IMR-90 (cell line): Measurements from ENCODE around the gene SNX33. TPM values are rescaled to one million over a fixed set of nuclear protein-coding genes. Genes with fewer than 3 reads are reported as not detected.

ENCODE experiments used
- ATAC-seq: fragments of 200-7000 bp; cut with Tn5 transposase; 2 replicates; pipeline ENCODE4 v1.9.1; 2020; ENCODE audit warnings: low read depth, mild to moderate bottlenecking, moderate library complexity
- BruUV-seq: library from RNA; stranded (reverse); fragments of 400-500 nt; replicated peaks from 2 replicates; lab custom pipeline; 2021; lab: Mats Ljungman, UMichigan
- CTCF ChIA-PET: fragments of 300-600 bp; formaldehyde crosslinking; extraction: SDS; loops from one replicate; lab custom pipeline; 2021; ENCODE audit warnings: antibody characterized with exemption; lab: Yijun Ruan, JAX
- POLR2A ChIA-PET: fragments of 300-600 bp; sonication (Branson Sonifier 250); formaldehyde crosslinking; loops from one replicate; lab custom pipeline; 2022; ENCODE audit warnings: antibody characterized with exemption; ENCODE audit not compliant: unreplicated experiment; lab: Charles Lee
- DNase-seq: peaks from one replicate; pipeline ENCODE4 v3.0.0; 2013
- H2AFZ ChIP-seq: replicated peaks from 2 replicates; pipeline ENCODE3; 2013; ENCODE audit warnings: low read length, mild to moderate bottlenecking; ENCODE audit not compliant: poor library complexity
- H2AK5ac ChIP-seq: 2 replicates; pipeline ENCODE4 v1.6.1; 2013; ENCODE audit warnings: low read depth, low read length, inconsistent platforms
- H2AK9ac ChIP-seq: replicated peaks from 2 replicates; pipeline ENCODE3; 2013; ENCODE audit warnings: mild to moderate bottlenecking, low read depth, low read length, moderate library complexity; ENCODE audit not compliant: poor library complexity
- H2BK120ac ChIP-seq: 2 replicates; pipeline ENCODE4 v1.6.1; 2013; ENCODE audit warnings: low read depth, low read length, inconsistent platforms
- H2BK15ac ChIP-seq: 3 replicates; pipeline ENCODE4 v1.6.1; 2013; ENCODE audit warnings: low read depth, low read length, inconsistent platforms
- H2BK20ac ChIP-seq: 2 replicates; pipeline ENCODE4 v1.6.1; 2013; ENCODE audit warnings: low read depth, mild to moderate bottlenecking, inconsistent platforms, low read length, moderate library complexity
- H2BK5ac ChIP-seq: 2 replicates; pipeline ENCODE4 v1.6.1; 2013; ENCODE audit warnings: mild to moderate bottlenecking, low read depth, low read length, inconsistent platforms; ENCODE audit not compliant: poor library complexity, severe bottlenecking
- H3K14ac ChIP-seq: replicated peaks from 2 replicates; pipeline ENCODE4 v1.6.1; 2013; ENCODE audit warnings: low read depth, low read length, inconsistent platforms
- H3K18ac ChIP-seq: 2 replicates; pipeline ENCODE4 v1.6.1; 2013; ENCODE audit warnings: low read depth, low read length, control low read depth
- H3K23ac ChIP-seq: 2 replicates; pipeline ENCODE4 v1.6.1; 2013; ENCODE audit warnings: low read depth, low read length, inconsistent platforms
- H3K27ac ChIP-seq: 2 replicates; pipeline ENCODE4 v1.5.1; 2013; ENCODE audit warnings: mild to moderate bottlenecking, control low read depth, low read length; ENCODE audit not compliant: insufficient read depth
- H3K27me3 ChIP-seq: 2 replicates; pipeline ENCODE4 v1.6.1; 2013; ENCODE audit warnings: low read length; ENCODE audit not compliant: control insufficient read depth, insufficient read depth
- H3K36me3 ChIP-seq: 2 replicates; pipeline ENCODE4 v1.6.1; 2013; ENCODE audit warnings: low read length, mixed read lengths; ENCODE audit not compliant: control insufficient read depth, insufficient read depth
- H3K4ac ChIP-seq: 2 replicates; pipeline ENCODE4 v1.6.1; 2013; ENCODE audit warnings: low read depth, low read length, inconsistent platforms
- H3K4me1 ChIP-seq: 2 replicates; pipeline ENCODE4 v1.6.1; 2013; ENCODE audit warnings: low read length, mixed read lengths; ENCODE audit not compliant: control insufficient read depth, insufficient read depth
- H3K4me2 ChIP-seq: 2 replicates; pipeline ENCODE4 v1.6.1; 2013; ENCODE audit warnings: low read depth, mild to moderate bottlenecking, control low read depth, low read length, moderate library complexity
- H3K4me3 ChIP-seq: 2 replicates; pipeline ENCODE4 v1.5.1; 2013; ENCODE audit warnings: low read depth, mild to moderate bottlenecking, control low read depth, low read length, moderate library complexity; ENCODE audit not compliant: insufficient read depth
- H3K56ac ChIP-seq: 2 replicates; pipeline ENCODE4 v1.6.1; 2013; ENCODE audit warnings: low read length, inconsistent platforms; ENCODE audit not compliant: insufficient read depth; ENCODE audit errors: extremely low read depth
- H3K79me1 ChIP-seq, 2 experiments: 2 replicates each; pipeline ENCODE4 v1.6.1; 2013; ENCODE audit warnings: low read length in 2 of 2, inconsistent platforms in 1 of 2, low read depth in 1 of 2
- H3K9ac ChIP-seq: 2 replicates; pipeline ENCODE4 v1.6.1; 2013; ENCODE audit warnings: low read depth, low read length, control low read depth
- H3K9me1 ChIP-seq: 2 replicates; pipeline ENCODE4 v1.6.1; 2013; ENCODE audit warnings: low read length, inconsistent platforms; ENCODE audit not compliant: insufficient read depth
- H3K9me3 ChIP-seq: 2 replicates; pipeline ENCODE4 v1.6.1; 2013; ENCODE audit warnings: low read length; ENCODE audit not compliant: control insufficient read depth, insufficient read depth
- H4K20me1 ChIP-seq: 2 replicates; pipeline ENCODE4 v1.6.1; 2013; ENCODE audit warnings: low read length, inconsistent platforms; ENCODE audit not compliant: insufficient read depth
- H4K5ac ChIP-seq: 2 replicates; pipeline ENCODE4 v1.6.1; 2013; ENCODE audit warnings: mild to moderate bottlenecking, low read depth, low read length, control low read depth
- H4K8ac ChIP-seq, 2 experiments: 2 replicates each; pipeline ENCODE4 v1.6.1; 2013; ENCODE audit warnings: low read depth in 2 of 2, low read length in 2 of 2, control low read depth in 1 of 2, inconsistent platforms in 1 of 2
- H4K91ac ChIP-seq: 2 replicates; pipeline ENCODE4 v1.6.1; 2013; ENCODE audit warnings: low read depth, low read length, inconsistent platforms; ENCODE audit not compliant: insufficient read depth
- BHLHE40 ChIP-seq: fragments of 150-350 bp; IDR thresholded peaks from 2 replicates; pipeline ENCODE4 v1.6.1; 2016; ENCODE audit warnings: mild to moderate bottlenecking, low read depth, low read length
- CEBPB ChIP-seq: IDR thresholded peaks from 2 replicates; pipeline ENCODE4 v1.6.1; 2012; ENCODE audit warnings: low read depth, low read length, improper control_type of control experiment
- ELK1 ChIP-seq: fragments of 150-350 bp; IDR thresholded peaks from 2 replicates; pipeline ENCODE4 v1.6.1; 2016; ENCODE audit warnings: low read depth, mild to moderate bottlenecking, low read length, moderate library complexity, borderline replicate concordance
- FOS ChIP-seq: fragments of 150-350 bp; IDR thresholded peaks from 2 replicates; pipeline ENCODE4 v1.6.1; 2016; ENCODE audit warnings: low read depth, low read length
- RAD21 ChIP-seq: IDR thresholded peaks from 2 replicates; pipeline ENCODE4 v1.6.1; 2012; ENCODE audit warnings: low read length, improper control_type of control experiment
- RCOR1 ChIP-seq: IDR thresholded peaks from 2 replicates; pipeline ENCODE4 v1.6.1; 2012; ENCODE audit warnings: mild to moderate bottlenecking, low read length, improper control_type of control experiment; ENCODE audit not compliant: insufficient replicate concordance
- SMC3 ChIP-seq: fragments of 150-350 bp; IDR thresholded peaks from 2 replicates; pipeline ENCODE4 v1.6.1; 2016; ENCODE audit warnings: low read depth, mild to moderate bottlenecking, antibody characterized with exemption, low read length, moderate library complexity
- WGBS, 2 experiments: methylation state at CpG; one replicate each; pipeline versions ENCODE4 v1.1.5 to v1.1.7; 2013; ENCODE audit warnings: missing lambda C conversion rate in 2 of 2; ENCODE audit not compliant: insufficient read length in 1 of 2; ENCODE audit errors: extremely low coverage in 2 of 2; 5-methylcytosine and 5-hydroxymethylcytosine counted together
- dilution Hi-C: fragments of 300-500 bp; cut with HindIII; formaldehyde crosslinking; loops from one replicate; pipeline ENCODE4 v1.14.3; 2018; ENCODE audit warnings: low sequenced_read_pairs; ENCODE audit not compliant: unreplicated experiment
- in situ Hi-C: fragments of 300-500 bp; cut with MboI; formaldehyde crosslinking; loops from 3 replicates; pipeline ENCODE4 v1.14.3; 2019; ENCODE audit warnings: low sequenced_read_pairs, inconsistent platforms, mixed read lengths
- intact Hi-C: fragments of 100-400 bp; cut with micrococcal nuclease; formaldehyde crosslinking; loops from 2 replicates; pipeline ENCODE4 v1.10.0; 2022
- polyA plus RNA-seq, 3 experiments: library from polyadenylated mRNA; depleted of rRNA; stranded (reverse); fragments of >200 nt; gene quantifications; 2 replicates each; pipeline ENCODE4 v1.2.3, GENCODE V29; 2012; ENCODE audit warnings: low replicate concordance in 1 of 3
- total RNA-seq: library from RNA; depleted of rRNA; stranded (reverse); fragments of >200 nt; gene quantifications from 2 replicates; pipeline ENCODE4 v1.2.3, GENCODE V29; 2012

SNX33 gene
- total and polyA plus RNA-seq, 2 of the 4 experiments (the other 2 are of a cell fraction), result 12.7 to 14.6 TPM

DNA sequence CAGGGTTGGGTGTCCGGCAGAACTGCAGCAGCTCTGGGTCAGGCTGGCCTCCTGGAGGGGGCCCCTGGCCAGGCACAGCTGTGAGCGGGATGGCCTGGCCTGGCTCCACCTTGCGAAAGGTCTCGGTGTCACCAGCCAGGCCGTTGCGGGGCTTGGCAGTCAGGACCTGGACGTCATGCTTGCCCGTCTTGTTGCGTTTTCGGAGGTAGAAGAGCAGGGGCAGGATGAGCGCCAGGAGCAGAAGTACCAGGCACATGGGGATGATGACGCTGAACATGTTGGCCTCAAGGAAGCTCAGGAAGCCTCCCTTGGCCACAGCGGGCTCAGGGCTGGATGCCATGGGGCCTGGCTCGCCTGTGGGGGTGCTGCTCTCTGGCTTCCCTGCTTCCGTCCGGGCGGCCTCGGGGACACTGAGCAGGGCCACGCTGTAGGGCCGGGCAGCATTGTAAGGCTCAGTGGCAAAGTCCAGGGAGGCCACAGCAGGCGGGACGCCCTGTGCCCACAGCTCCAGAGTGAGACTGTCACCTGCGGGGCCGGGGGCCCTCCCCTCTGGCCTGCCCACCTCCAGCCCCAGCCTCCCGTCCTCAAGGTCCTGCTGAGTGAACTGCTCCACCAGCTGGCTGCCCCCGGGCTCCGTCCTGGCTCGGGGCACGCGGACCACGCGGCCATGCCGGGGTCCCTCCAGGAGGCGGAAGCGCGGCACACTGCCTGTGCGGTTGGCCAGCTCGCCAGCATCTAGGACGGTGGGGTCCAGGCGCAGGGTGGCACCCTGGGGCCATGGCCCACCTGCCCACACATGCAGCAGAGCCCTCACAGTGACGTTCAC lies 28.1 kb downstream of the SNX33 start (continued):
- no peak for TF ChIP-seq RAD21

GRCh38 chr15:75676688-75677464 lies 29.2 kb downstream of the SNX33 start:
- no peak overlapping the region for H3K4ac ChIP-seq
- H4K91ac ChIP-seq, result no peak overlapping the region
- in situ Hi-C loops (no loop called here), intact Hi-C loops (loop anchor here (10.0 kb wide), 1 partner anchor 52 kb away; the partner anchor contains the start of gene SNUPN), dilution Hi-C loops (no loop called here)
- no peak overlapping the region for H3K4me2 ChIP-seq
- ATAC-seq (no peak), DNase-seq (no peak)
- no peak overlapping the region for H3K9ac ChIP-seq
- ChIA-PET CTCF (no interaction called here), POLR2A (no interaction called here)
- no peak overlapping the region for H2BK5ac ChIP-seq
- no peak overlapping the region for H4K5ac ChIP-seq
- no peaks in the 10 kb centered on the region for H3K27me3 ChIP-seq
- no peak overlapping the region for H2BK15ac ChIP-seq
- 88% methylated on average over 7 of the region's 30 CpGs; no CpG with 5 or more reads in 1 of the 2 experiments for WGBS, 2 experiments
- H2AK5ac ChIP-seq, result no peak overlapping the region
- H4K8ac ChIP-seq, result no peak overlapping the region
- no peak overlapping the region for H2BK20ac ChIP-seq
- no peak overlapping the region for H2AK9ac ChIP-seq
- no peak overlapping the region for H3K14ac ChIP-seq
- H3K9me1 ChIP-seq, result peaks cover 24% of the 10 kb centered on the region; the same call in 1 of the 2 replicates
- H3K23ac ChIP-seq, result no peak overlapping the region
- H3K27ac ChIP-seq, result no peak overlapping the region
- peaks cover 0 to 25% of the 10 kb centered on the region in 2 experiments for H3K79me1 ChIP-seq
- no peaks in the 10 kb centered on the region for H3K9me3 ChIP-seq
- no peak overlapping the region for H3K18ac ChIP-seq
- H3K56ac ChIP-seq, result no peak overlapping the region
- BruUV-seq, result no TSS peak
- TF ChIP-seq BHLHE40, result no peak
- TF ChIP-seq SMC3, result no peak
- no peak for TF ChIP-seq FOS
- no peak for TF ChIP-seq RCOR1
- TF ChIP-seq CEBPB, result no peak
- TF ChIP-seq ELK1, result no peak
- peaks cover 5% of the 10 kb centered on the region; the same call in 1 of the 2 replicates for H3K36me3 ChIP-seq
- H2BK120ac ChIP-seq, result no peak overlapping the region
- H4K20me1 ChIP-seq, result peaks cover 21% of the 10 kb centered on the region
- no peak overlapping the region for H2AFZ ChIP-seq
- peaks cover 19% of the 10 kb centered on the region for H3K4me1 ChIP-seq
- H3K4me3 ChIP-seq, result no peak overlapping the region
